HepG2 (cell line): ENCODE data around the gene NRDE2. TPM values are rescaled to one million over a fixed set of nuclear protein-coding genes. Genes with fewer than 3 reads are reported as not detected.

Source experiments
- ATAC-seq: fragments of 200-7000 bp; cut with Tn5 transposase; 3 replicates; pipeline ENCODE4 v1.9.1; 2020; ENCODE audit warnings: mild to moderate bottlenecking, moderate library complexity
- BruUV-seq: library from RNA; stranded (reverse); fragments of 400-500 nt; replicated peaks from 2 replicates; lab custom pipeline; 2021; lab: Mats Ljungman, UMichigan
- CTCF ChIA-PET: fragments of 300-600 bp; formaldehyde crosslinking; extraction: SDS; loops from one replicate; lab custom pipeline; 2021; ENCODE audit warnings: low total read pairs, inconsistent platforms, low intra/inter-chr PET ratio; lab: Yijun Ruan, JAX
- POLR2A ChIA-PET: fragments of 350-600 bp; sonication (Branson Sonifier 250); formaldehyde crosslinking; loops from one replicate; lab custom pipeline; 2020; ENCODE audit warnings: antibody characterized with exemption, inconsistent platforms; lab: Yijun Ruan, JAX
- DNase-seq: peaks from one replicate; pipeline ENCODE4 v3.0.0-alpha.2; 2015; ENCODE audit warnings: low spot score
- FAIRE-seq: peaks from 3 replicates; lab custom pipeline; 2011; peaks lifted over from hg19 to GRCh38; lab: Jason Lieb, UNC
- H2AFZ ChIP-seq: one replicate; pipeline ENCODE4 v1.6.1; 2011; ENCODE audit warnings: low read length, inconsistent platforms
- H3K27ac ChIP-seq: fragments of 300-600 bp; 3 replicates; pipeline ENCODE4 v1.8.0; 2011; ENCODE audit warnings: mixed run types, mild to moderate bottlenecking, mixed read lengths, low read length, inconsistent platforms; ENCODE audit not compliant: insufficient read depth; ENCODE audit errors: extremely low read length
- H3K27me3 ChIP-seq, 2 experiments: fragments of 200-600 bp in 1 of 2; 2 replicates in 1 of 2; 3 replicates in 1 of 2; pipeline versions ENCODE4 v1.6.0 to v1.8.0; 2011; ENCODE audit warnings: low read length in 2 of 2, mild to moderate bottlenecking in 2 of 2, moderate library complexity in 2 of 2, inconsistent platforms in 1 of 2; ENCODE audit not compliant: insufficient read depth in 2 of 2, control insufficient read depth in 1 of 2
- H3K36me3 ChIP-seq, 2 experiments: fragments of 200-600 bp in 1 of 2; replicated peaks in 1 of 2; 2 replicates in 1 of 2; 3 replicates in 1 of 2; pipeline versions ENCODE4 v1.5.1 to v1.8.0; 2011; ENCODE audit warnings: low read length in 2 of 2, inconsistent platforms in 1 of 2; ENCODE audit not compliant: insufficient read depth in 2 of 2, control insufficient read depth in 1 of 2
- H3K4me1 ChIP-seq: 2 replicates; pipeline ENCODE4 v1.5.1; 2012; ENCODE audit warnings: low read length, inconsistent platforms; ENCODE audit not compliant: insufficient read depth
- H3K4me2 ChIP-seq: 2 replicates; pipeline ENCODE4 v1.6.0; 2011; ENCODE audit warnings: low read depth, low read length, inconsistent platforms
- H3K4me3 ChIP-seq, 3 experiments: fragments of 200-600 bp in 1 of 3; sonication (generic), shearing (Covaris generic) in 1 of 3; replicated peaks in 1 of 3; 2 replicates each; pipeline ENCODE4 v1.5.1; 2011 to 2016; ENCODE audit warnings: low read length in 3 of 3, inconsistent platforms in 2 of 3, low read depth in 2 of 3, mild to moderate bottlenecking in 2 of 3, control low read depth in 1 of 3, mixed read lengths in 1 of 3; ENCODE audit not compliant: insufficient read depth in 1 of 3
- H3K79me2 ChIP-seq: one replicate; pipeline ENCODE4 v1.6.1; 2011; ENCODE audit warnings: low read length, inconsistent platforms; ENCODE audit not compliant: insufficient read depth
- H3K9ac ChIP-seq: 2 replicates; pipeline ENCODE4 v1.6.0; 2011; ENCODE audit warnings: mild to moderate bottlenecking, low read depth, low read length, inconsistent platforms; ENCODE audit not compliant: insufficient read depth
- H3K9me3 ChIP-seq: 2 replicates; pipeline ENCODE4 v1.5.1; 2012; ENCODE audit warnings: mild to moderate bottlenecking, low read length
- H4K20me1 ChIP-seq: 2 replicates; pipeline ENCODE4 v1.6.0; 2011; ENCODE audit warnings: inconsistent platforms, mild to moderate bottlenecking, low read length, moderate library complexity; ENCODE audit not compliant: insufficient read depth
- ARID5B ChIP-seq: IDR thresholded peaks from 2 replicates; pipeline ENCODE4 v1.4.0; 2020; ENCODE audit warnings: mild to moderate bottlenecking, missing genetic modification reagents
- CC2D1A ChIP-seq: sonication (generic); formaldehyde crosslinking; IDR thresholded peaks from 2 replicates; pipeline ENCODE4 v1.8.1; 2023; ENCODE audit warnings: mild to moderate bottlenecking, missing genetic modification reagents
- EEA1 ChIP-seq: sonication (generic); formaldehyde crosslinking; IDR thresholded peaks from 2 replicates; pipeline ENCODE4 v1.5.1; 2020; ENCODE audit warnings: mild to moderate bottlenecking, missing genetic modification reagents, borderline replicate concordance
- FOXP1 ChIP-seq, 2 experiments: fragments of 450-650 bp in 1 of 2; IDR thresholded peaks; 2 replicates each; pipeline ENCODE4 v1.6.1; 2017 to 2018; ENCODE audit warnings: antibody characterized with exemption in 1 of 2
- GATAD2A ChIP-seq: IDR thresholded peaks from 2 replicates; pipeline ENCODE4 v1.6.1; 2016
- NCOR1 ChIP-seq: fragments of 200-600 bp; sonication (generic); IDR thresholded peaks from 2 replicates; pipeline ENCODE4 v1.7.0; 2017; ENCODE audit warnings: antibody characterized with exemption, low read length, borderline replicate concordance
- SMYD3 ChIP-seq: sonication (generic); formaldehyde crosslinking; IDR thresholded peaks from 2 replicates; pipeline ENCODE4 v1.8.1; 2023; ENCODE audit warnings: mild to moderate bottlenecking, missing genetic modification reagents
- TMF1 ChIP-seq: sonication (generic); formaldehyde crosslinking; IDR thresholded peaks from 2 replicates; pipeline ENCODE4 v1.8.1; 2022; ENCODE audit warnings: low read depth, missing genetic modification reagents
- ZNF3 ChIP-seq: IDR thresholded peaks from 2 replicates; pipeline ENCODE4 v1.7.0; 2017; ENCODE audit warnings: inconsistent platforms
- ZNF354B ChIP-seq: sonication (generic); formaldehyde crosslinking; IDR thresholded peaks from 2 replicates; pipeline ENCODE4 v1.8.0; 2022; ENCODE audit warnings: mild to moderate bottlenecking, missing genetic modification reagents
- ZNF407 ChIP-seq: sonication (generic); formaldehyde crosslinking; IDR thresholded peaks from one replicate; pipeline ENCODE4 v1.5.1; 2020; ENCODE audit warnings: mild to moderate bottlenecking, missing genetic modification reagents; ENCODE audit errors: not compliant biosample characterization
- ZNF484 ChIP-seq: sonication (generic); formaldehyde crosslinking; IDR thresholded peaks from 2 replicates; pipeline ENCODE4 v1.5.1; 2020; ENCODE audit warnings: mild to moderate bottlenecking, low read depth, missing genetic modification reagents, borderline replicate concordance
- ZNF543 ChIP-seq: sonication (generic); formaldehyde crosslinking; IDR thresholded peaks from 2 replicates; pipeline ENCODE4 v1.4.0; 2020; ENCODE audit warnings: mild to moderate bottlenecking, missing genetic modification reagents
- WGBS: methylation state at CpG from one replicate; pipeline ENCODE4 v1.1.6; 2017; ENCODE audit warnings: low lambda C conversion rate; 5-methylcytosine and 5-hydroxymethylcytosine counted together
- in situ Hi-C: cut with HindIII; loops from 2 replicates; pipeline ENCODE4 v1.10.0; 2017; ENCODE audit warnings: low pct_unique_long_range_greater_than_20kb; ENCODE audit not compliant: extremely low pct_ligation_motif_present
- intact Hi-C: fragments of 100-400 bp; cut with micrococcal nuclease; formaldehyde crosslinking; loops from one replicate; pipeline ENCODE4 v1.10.0; 2022; ENCODE audit not compliant: unreplicated experiment
- polyA plus RNA-seq, 8 experiments: library from polyadenylated mRNA; depleted of rRNA in 3 of 8; stranded (reverse) in 7 of 8; unstranded in 1 of 8; fragments of >200 nt; fragmentation: Illumina TruSeq in 4 of 8; extraction: Trizol in 4 of 8; gene quantifications; 2 replicates each; pipeline versions ENCODE4 v1.2.1 to v1.2.3, GENCODE V29; 2011 to 2016; ENCODE audit warnings: low read depth in 4 of 8, missing spikeins in 1 of 8, mixed read lengths in 1 of 8; ENCODE audit not compliant: insufficient read depth in 1 of 8
- total RNA-seq, 5 experiments: library from RNA; depleted of rRNA; stranded (reverse); fragments of >200 nt; fragmentation: Illumina TruSeq; extraction: Trizol; gene quantifications; 2 replicates each; pipeline ENCODE4 v1.2.3, GENCODE V29; 2016; ENCODE audit warnings: low read depth in 1 of 5

Gene NRDE2
- total and polyA plus RNA-seq, 2 of the 13 experiments (the other 11 are each of a cell fraction or from before 2014, with no cell fraction given): 5.6 to 12.5 TPM

GRCh38 chr14:90361865-90362557, 30.3 kb upstream of the NRDE2 start:
- Histone ChIP-seq H3K4me1 (peaks cover 39% of the 10 kb centered on the region), H4K20me1 (no peaks in the 10 kb centered on the region), H3K36me3 (no peaks in the 10 kb centered on the region), H3K79me2 (no peaks in the 10 kb centered on the region), H3K27ac (no peak overlapping the region), H3K9ac (no peak overlapping the region), H3K4me3 (no peak overlapping the region), H3K27me3 (no peaks in the 10 kb centered on the region), H2AFZ (no peak overlapping the region), H3K9me3 (no peaks in the 10 kb centered on the region), H3K4me2 (no peak overlapping the region)
- DNase-seq: no peak
- TF ChIP-seq SMYD3 (no peak), ZNF543 (no peak), GATAD2A (CRISPR knock-in tag) (no peak), ZNF484 (CRISPR knock-in tag) (no peak), EEA1 (CRISPR knock-in tag) (no peak), ZNF407 (no peak), CC2D1A (CRISPR knock-in tag) (no peak), ARID5B (no peak), TMF1 (no peak), FOXP1 (IDR thresholded peaks at IDR 0.05) (no peak), FOXP1 (CRISPR knock-in tag; IDR thresholded peaks at IDR 0.05) (no peak), ZNF354B (CRISPR knock-in tag) (no peak), NCOR1 (no peak), ZNF3 (CRISPR knock-in tag) (no peak)
- intact Hi-C loops: no loop called here
- BruUV-seq: no TSS peak
- ChIA-PET CTCF (no interaction called here), POLR2A (no interaction called here)
- ATAC-seq: no peak
- no peak for FAIRE-seq
- WGBS: 48% methylated on average over 7 of the region's 7 CpGs
- in situ Hi-C loops: no loop called here
